GM23338 (cell line): ENCODE measurements around the gene HGFAC. TPM values are rescaled to one million over a fixed set of nuclear protein-coding genes. Genes with fewer than 3 reads are reported as not detected.

Source experiments
- ATAC-seq: fragments of 200-7000 bp; cut with Tn5 transposase; 3 replicates; pipeline ENCODE4 v1.9.1; 2020
- DNase-seq: peaks from one replicate; pipeline ENCODE4 v3.0.0-alpha.2; 2015; ENCODE audit warnings: low spot score
- H2AFZ ChIP-seq: fragments of 200-600 bp; sonication (generic); 2 replicates; pipeline ENCODE4 v1.8.0; 2016; ENCODE audit warnings: antibody characterized with exemption, mild to moderate bottlenecking, moderate library complexity
- H3F3A ChIP-seq: fragments of 200-600 bp; sonication (generic); replicated peaks from 2 replicates; pipeline ENCODE4 v1.8.0; 2017; ENCODE audit warnings: antibody characterized with exemption, mixed run types, low read depth
- H3K27ac ChIP-seq: fragments of 200-600 bp; sonication (generic); 2 replicates; pipeline ENCODE4 v1.6.1; 2016; ENCODE audit warnings: low read depth
- H3K27me3 ChIP-seq: fragments of 200-600 bp; sonication (generic); 2 replicates; pipeline ENCODE4 v1.8.0; 2016; ENCODE audit warnings: mild to moderate bottlenecking, mixed run types, moderate library complexity; ENCODE audit not compliant: insufficient read depth
- H3K36me3 ChIP-seq: fragments of 200-600 bp; sonication (generic); 2 replicates; pipeline ENCODE4 v1.8.0; 2016; ENCODE audit warnings: mild to moderate bottlenecking; ENCODE audit not compliant: insufficient read depth
- H3K4me1 ChIP-seq: fragments of 200-600 bp; sonication (generic); 2 replicates; pipeline ENCODE4 v1.8.0; 2016; ENCODE audit warnings: mild to moderate bottlenecking, moderate library complexity; ENCODE audit not compliant: insufficient read depth
- H3K4me2 ChIP-seq: fragments of 200-600 bp; sonication (generic); 2 replicates; pipeline ENCODE4 v1.7.1; 2017; ENCODE audit warnings: mixed run types
- H3K4me3 ChIP-seq: fragments of 200-600 bp; sonication (generic); 2 replicates; pipeline ENCODE4 v1.6.1; 2016; ENCODE audit warnings: mixed run types
- H3K79me2 ChIP-seq: fragments of 200-600 bp; sonication (generic); replicated peaks from 2 replicates; pipeline ENCODE4 v1.8.0; 2017; ENCODE audit warnings: mild to moderate bottlenecking; ENCODE audit not compliant: insufficient read depth
- H3K9me2 ChIP-seq: fragments of 200-600 bp; sonication (generic); 2 replicates; pipeline ENCODE4 v1.8.0; 2017; ENCODE audit not compliant: insufficient read depth
- H4K20me1 ChIP-seq: fragments of 200-600 bp; sonication (generic); replicated peaks from 2 replicates; pipeline ENCODE4 v1.8.0; 2017; ENCODE audit warnings: mild to moderate bottlenecking; ENCODE audit not compliant: insufficient read depth
- H3K27ac Mint-ChIP-seq: 2 replicates; pipeline ENCODE4 v1.8.0; 2020; ENCODE audit warnings: inconsistent platforms, mild to moderate bottlenecking, moderate library complexity, mixed read lengths
- H3K27me3 Mint-ChIP-seq: 3 replicates; pipeline ENCODE4 v1.8.0; 2022; ENCODE audit warnings: low read depth, mild to moderate bottlenecking, moderate library complexity, mixed read lengths, inconsistent platforms; ENCODE audit not compliant: insufficient read depth, poor library complexity
- H3K36me3 Mint-ChIP-seq: 3 replicates; pipeline ENCODE4 v1.8.0; 2021; ENCODE audit warnings: low read depth, mild to moderate bottlenecking, inconsistent platforms, moderate library complexity, mixed read lengths
- H3K4me1 Mint-ChIP-seq: 3 replicates; pipeline ENCODE4 v1.8.0; 2020; ENCODE audit warnings: mild to moderate bottlenecking, inconsistent platforms, mixed read lengths
- H3K4me3 Mint-ChIP-seq: 3 replicates; pipeline ENCODE4 v1.8.0; 2021; ENCODE audit warnings: moderate library complexity, mild to moderate bottlenecking, inconsistent platforms, mixed read lengths
- H3K9me3 Mint-ChIP-seq: 3 replicates; pipeline ENCODE4 v1.8.0; 2020; ENCODE audit warnings: moderate library complexity, mild to moderate bottlenecking, inconsistent platforms, mixed read lengths
- CREB1 ChIP-seq: fragments of 250-450 bp; sonication (Bioruptor Pico); IDR thresholded peaks from 2 replicates; pipeline ENCODE4 v1.5.0; 2020; ENCODE audit warnings: low read depth, mild to moderate bottlenecking, moderate library complexity
- EZH2 ChIP-seq: fragments of 200-600 bp; sonication (generic); IDR thresholded peaks from one replicate; pipeline ENCODE4 v1.8.0; 2017; ENCODE audit warnings: antibody characterized with exemption, mild to moderate bottlenecking, low read depth; ENCODE audit not compliant: unreplicated experiment
- EZH2phosphoT487 ChIP-seq: fragments of 200-600 bp; sonication (generic); IDR thresholded peaks from one replicate; pipeline ENCODE4 v1.8.1; 2018; ENCODE audit warnings: antibody characterized with exemption; ENCODE audit not compliant: unreplicated experiment
- JUNB ChIP-seq: IDR thresholded peaks from one replicate; pipeline ENCODE4 v1.6.1; 2016; ENCODE audit warnings: antibody characterized with exemption; ENCODE audit not compliant: unreplicated experiment
- NANOG ChIP-seq: IDR thresholded peaks from 2 replicates; pipeline ENCODE4 v1.6.1; 2016; ENCODE audit warnings: antibody characterized with exemption, borderline replicate concordance
- POLR2AphosphoS5 ChIP-seq: IDR thresholded peaks from 2 replicates; pipeline ENCODE4 v1.6.1; 2016; ENCODE audit warnings: antibody characterized with exemption, low read depth
- STAT1 ChIP-seq: IDR thresholded peaks from one replicate; pipeline ENCODE4 v1.6.1; 2016; ENCODE audit warnings: antibody characterized with exemption; ENCODE audit not compliant: unreplicated experiment
- ZNF114 ChIP-seq: fragments of 250-450 bp; sonication (Bioruptor Pico); IDR thresholded peaks from 2 replicates; pipeline ENCODE4 v1.5.0; 2020; ENCODE audit warnings: mild to moderate bottlenecking, moderate library complexity
- ZNF331 ChIP-seq: fragments of 250-450 bp; sonication (Bioruptor Pico); IDR thresholded peaks from 2 replicates; pipeline ENCODE4 v1.5.0; 2020; ENCODE audit warnings: low read depth, mild to moderate bottlenecking, moderate library complexity
- polyA plus RNA-seq: library from polyadenylated mRNA; unstranded; fragments of >200 nt; fragmentation: Nextera tagmentation; extraction: Ambion mirVana; gene quantifications from 2 replicates; pipeline ENCODE4 v1.2.1, GENCODE V29; 2016
- total RNA-seq: library from RNA; depleted of rRNA; stranded (reverse); fragments of >200 nt; shearing (Covaris generic); gene quantifications from 2 replicates; pipeline ENCODE4 v1.2.3, GENCODE V29; 2014
- TF ChIP-seq, protein P1 (sequence below): fragments of 250-450 bp; sonication (Bioruptor Pico); IDR thresholded peaks from 2 replicates; pipeline ENCODE4 v1.5.0; 2020; ENCODE audit warnings: mild to moderate bottlenecking, moderate library complexity
- TF ChIP-seq, protein P2 (sequence below): IDR thresholded peaks from one replicate; pipeline ENCODE4 v1.6.1; 2018; ENCODE audit warnings: antibody characterized with exemption; ENCODE audit not compliant: unreplicated experiment
- TF ChIP-seq, protein P3 (sequence below), 2 experiments: fragments of 200-600 bp in 1 of 2; sonication (generic) in 1 of 2; conservative IDR thresholded peaks; 2 replicates each; pipeline versions ENCODE4 v1.5.1 to v1.6.1; 2016 to 2017; ENCODE audit warnings: antibody characterized with exemption in 2 of 2, low read depth in 2 of 2, mild to moderate bottlenecking in 2 of 2, moderate library complexity in 1 of 2
- TF ChIP-seq, protein P4 (sequence below): IDR thresholded peaks from 2 replicates; pipeline ENCODE4 v1.6.1; 2016; ENCODE audit warnings: antibody characterized with exemption

HGFAC gene
- total and polyA plus RNA-seq, 2 experiments from 2014 or later = 0.94 TPM; not detected in 1

DNA sequence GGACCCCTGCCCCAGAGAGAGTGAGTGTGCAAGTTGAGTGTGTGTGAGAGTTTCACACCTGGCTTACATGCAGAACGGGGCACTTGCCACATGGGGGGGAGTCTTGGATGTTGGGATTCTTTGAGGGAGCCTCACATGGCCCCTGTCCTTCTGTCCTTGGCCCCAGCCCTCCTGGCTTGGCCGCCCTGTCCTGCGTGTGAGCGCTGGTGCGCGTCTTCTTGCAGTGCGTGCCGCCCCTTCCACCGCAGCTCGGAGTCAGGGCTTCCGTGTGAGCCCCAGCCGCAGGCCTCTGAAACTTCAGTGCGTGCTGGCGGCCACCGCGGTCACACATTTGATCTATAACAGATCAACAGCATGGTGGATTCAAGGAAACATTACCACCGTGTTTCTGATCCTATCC is 30.1 kb upstream of the HGFAC start:
- Mint-ChIP-seq H3K4me1 (peaks cover 8% of the 10 kb centered on the region), H3K36me3 (no peaks in the 10 kb centered on the region), H3K27me3 (no peaks in the 10 kb centered on the region), H3K4me3 (no peak overlapping the region), H3K9me3 (no peaks in the 10 kb centered on the region), H3K27ac (no peak overlapping the region)
- TF ChIP-seq, protein P1, sequence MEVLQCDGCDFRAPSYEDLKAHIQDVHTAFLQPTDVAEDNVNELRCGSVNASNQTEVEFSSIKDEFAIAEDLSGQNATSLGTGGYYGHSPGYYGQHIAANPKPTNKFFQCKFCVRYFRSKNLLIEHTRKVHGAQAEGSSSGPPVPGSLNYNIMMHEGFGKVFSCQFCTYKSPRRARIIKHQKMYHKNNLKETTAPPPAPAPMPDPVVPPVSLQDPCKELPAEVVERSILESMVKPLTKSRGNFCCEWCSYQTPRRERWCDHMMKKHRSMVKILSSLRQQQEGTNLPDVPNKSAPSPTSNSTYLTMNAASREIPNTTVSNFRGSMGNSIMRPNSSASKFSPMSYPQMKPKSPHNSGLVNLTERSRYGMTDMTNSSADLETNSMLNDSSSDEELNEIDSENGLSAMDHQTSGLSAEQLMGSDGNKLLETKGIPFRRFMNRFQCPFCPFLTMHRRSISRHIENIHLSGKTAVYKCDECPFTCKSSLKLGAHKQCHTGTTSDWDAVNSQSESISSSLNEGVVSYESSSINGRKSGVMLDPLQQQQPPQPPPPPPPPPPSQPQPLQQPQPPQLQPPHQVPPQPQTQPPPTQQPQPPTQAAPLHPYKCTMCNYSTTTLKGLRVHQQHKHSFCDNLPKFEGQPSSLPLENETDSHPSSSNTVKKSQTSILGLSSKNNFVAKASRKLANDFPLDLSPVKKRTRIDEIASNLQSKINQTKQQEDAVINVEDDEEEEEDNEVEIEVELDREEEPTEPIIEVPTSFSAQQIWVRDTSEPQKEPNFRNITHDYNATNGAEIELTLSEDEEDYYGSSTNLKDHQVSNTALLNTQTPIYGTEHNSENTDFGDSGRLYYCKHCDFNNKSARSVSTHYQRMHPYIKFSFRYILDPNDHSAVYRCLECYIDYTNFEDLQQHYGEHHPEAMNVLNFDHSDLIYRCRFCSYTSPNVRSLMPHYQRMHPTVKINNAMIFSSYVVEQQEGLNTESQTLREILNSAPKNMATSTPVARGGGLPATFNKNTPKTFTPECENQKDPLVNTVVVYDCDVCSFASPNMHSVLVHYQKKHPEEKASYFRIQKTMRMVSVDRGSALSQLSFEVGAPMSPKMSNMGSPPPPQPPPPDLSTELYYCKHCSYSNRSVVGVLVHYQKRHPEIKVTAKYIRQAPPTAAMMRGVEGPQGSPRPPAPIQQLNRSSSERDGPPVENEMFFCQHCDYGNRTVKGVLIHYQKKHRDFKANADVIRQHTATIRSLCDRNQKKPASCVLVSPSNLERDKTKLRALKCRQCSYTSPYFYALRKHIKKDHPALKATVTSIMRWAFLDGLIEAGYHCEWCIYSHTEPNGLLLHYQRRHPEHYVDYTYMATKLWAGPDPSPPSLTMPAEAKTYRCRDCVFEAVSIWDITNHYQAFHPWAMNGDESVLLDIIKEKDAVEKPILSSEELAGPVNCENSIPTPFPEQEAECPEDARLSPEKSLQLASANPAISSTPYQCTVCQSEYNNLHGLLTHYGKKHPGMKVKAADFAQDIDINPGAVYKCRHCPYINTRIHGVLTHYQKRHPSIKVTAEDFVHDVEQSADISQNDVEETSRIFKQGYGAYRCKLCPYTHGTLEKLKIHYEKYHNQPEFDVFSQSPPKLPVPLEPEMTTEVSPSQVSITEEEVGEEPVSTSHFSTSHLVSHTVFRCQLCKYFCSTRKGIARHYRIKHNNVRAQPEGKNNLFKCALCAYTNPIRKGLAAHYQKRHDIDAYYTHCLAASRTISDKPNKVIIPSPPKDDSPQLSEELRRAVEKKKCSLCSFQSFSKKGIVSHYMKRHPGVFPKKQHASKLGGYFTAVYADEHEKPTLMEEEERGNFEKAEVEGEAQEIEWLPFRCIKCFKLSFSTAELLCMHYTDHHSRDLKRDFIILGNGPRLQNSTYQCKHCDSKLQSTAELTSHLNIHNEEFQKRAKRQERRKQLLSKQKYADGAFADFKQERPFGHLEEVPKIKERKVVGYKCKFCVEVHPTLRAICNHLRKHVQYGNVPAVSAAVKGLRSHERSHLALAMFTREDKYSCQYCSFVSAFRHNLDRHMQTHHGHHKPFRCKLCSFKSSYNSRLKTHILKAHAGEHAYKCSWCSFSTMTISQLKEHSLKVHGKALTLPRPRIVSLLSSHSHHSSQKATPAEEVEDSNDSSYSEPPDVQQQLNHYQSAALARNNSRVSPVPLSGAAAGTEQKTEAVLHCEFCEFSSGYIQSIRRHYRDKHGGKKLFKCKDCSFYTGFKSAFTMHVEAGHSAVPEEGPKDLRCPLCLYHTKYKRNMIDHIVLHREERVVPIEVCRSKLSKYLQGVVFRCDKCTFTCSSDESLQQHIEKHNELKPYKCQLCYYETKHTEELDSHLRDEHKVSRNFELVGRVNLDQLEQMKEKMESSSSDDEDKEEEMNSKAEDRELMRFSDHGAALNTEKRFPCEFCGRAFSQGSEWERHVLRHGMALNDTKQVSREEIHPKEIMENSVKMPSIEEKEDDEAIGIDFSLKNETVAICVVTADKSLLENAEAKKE (CRISPR knock-in tag) = no peak
- TF ChIP-seq, protein P2, sequence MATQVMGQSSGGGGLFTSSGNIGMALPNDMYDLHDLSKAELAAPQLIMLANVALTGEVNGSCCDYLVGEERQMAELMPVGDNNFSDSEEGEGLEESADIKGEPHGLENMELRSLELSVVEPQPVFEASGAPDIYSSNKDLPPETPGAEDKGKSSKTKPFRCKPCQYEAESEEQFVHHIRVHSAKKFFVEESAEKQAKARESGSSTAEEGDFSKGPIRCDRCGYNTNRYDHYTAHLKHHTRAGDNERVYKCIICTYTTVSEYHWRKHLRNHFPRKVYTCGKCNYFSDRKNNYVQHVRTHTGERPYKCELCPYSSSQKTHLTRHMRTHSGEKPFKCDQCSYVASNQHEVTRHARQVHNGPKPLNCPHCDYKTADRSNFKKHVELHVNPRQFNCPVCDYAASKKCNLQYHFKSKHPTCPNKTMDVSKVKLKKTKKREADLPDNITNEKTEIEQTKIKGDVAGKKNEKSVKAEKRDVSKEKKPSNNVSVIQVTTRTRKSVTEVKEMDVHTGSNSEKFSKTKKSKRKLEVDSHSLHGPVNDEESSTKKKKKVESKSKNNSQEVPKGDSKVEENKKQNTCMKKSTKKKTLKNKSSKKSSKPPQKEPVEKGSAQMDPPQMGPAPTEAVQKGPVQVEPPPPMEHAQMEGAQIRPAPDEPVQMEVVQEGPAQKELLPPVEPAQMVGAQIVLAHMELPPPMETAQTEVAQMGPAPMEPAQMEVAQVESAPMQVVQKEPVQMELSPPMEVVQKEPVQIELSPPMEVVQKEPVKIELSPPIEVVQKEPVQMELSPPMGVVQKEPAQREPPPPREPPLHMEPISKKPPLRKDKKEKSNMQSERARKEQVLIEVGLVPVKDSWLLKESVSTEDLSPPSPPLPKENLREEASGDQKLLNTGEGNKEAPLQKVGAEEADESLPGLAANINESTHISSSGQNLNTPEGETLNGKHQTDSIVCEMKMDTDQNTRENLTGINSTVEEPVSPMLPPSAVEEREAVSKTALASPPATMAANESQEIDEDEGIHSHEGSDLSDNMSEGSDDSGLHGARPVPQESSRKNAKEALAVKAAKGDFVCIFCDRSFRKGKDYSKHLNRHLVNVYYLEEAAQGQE = no peak
- TF ChIP-seq STAT1 (no peak), ZNF114 (CRISPR knock-in tag) (no peak), JUNB (no peak), ZNF331 (CRISPR knock-in tag) (no peak), EZH2 (no peak), NANOG (no peak), POLR2AphosphoS5 (no peak), EZH2phosphoT487 (no peak), CREB1 (no peak)
- TF ChIP-seq, protein P3, sequence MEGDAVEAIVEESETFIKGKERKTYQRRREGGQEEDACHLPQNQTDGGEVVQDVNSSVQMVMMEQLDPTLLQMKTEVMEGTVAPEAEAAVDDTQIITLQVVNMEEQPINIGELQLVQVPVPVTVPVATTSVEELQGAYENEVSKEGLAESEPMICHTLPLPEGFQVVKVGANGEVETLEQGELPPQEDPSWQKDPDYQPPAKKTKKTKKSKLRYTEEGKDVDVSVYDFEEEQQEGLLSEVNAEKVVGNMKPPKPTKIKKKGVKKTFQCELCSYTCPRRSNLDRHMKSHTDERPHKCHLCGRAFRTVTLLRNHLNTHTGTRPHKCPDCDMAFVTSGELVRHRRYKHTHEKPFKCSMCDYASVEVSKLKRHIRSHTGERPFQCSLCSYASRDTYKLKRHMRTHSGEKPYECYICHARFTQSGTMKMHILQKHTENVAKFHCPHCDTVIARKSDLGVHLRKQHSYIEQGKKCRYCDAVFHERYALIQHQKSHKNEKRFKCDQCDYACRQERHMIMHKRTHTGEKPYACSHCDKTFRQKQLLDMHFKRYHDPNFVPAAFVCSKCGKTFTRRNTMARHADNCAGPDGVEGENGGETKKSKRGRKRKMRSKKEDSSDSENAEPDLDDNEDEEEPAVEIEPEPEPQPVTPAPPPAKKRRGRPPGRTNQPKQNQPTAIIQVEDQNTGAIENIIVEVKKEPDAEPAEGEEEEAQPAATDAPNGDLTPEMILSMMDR (conservative IDR thresholded peaks at IDR 0.05; ENCODE audit: low read depth in 2 of 2) = no peak
- TF ChIP-seq, protein P4, sequence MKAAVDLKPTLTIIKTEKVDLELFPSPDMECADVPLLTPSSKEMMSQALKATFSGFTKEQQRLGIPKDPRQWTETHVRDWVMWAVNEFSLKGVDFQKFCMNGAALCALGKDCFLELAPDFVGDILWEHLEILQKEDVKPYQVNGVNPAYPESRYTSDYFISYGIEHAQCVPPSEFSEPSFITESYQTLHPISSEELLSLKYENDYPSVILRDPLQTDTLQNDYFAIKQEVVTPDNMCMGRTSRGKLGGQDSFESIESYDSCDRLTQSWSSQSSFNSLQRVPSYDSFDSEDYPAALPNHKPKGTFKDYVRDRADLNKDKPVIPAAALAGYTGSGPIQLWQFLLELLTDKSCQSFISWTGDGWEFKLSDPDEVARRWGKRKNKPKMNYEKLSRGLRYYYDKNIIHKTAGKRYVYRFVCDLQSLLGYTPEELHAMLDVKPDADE = no peak
- Histone ChIP-seq H3K27ac (no peak overlapping the region), H3K4me1 (no peaks in the 10 kb centered on the region), H4K20me1 (no peaks in the 10 kb centered on the region), H2AFZ (no peak overlapping the region), H3K4me3 (no peak overlapping the region), H3K9me2 (no peaks in the 10 kb centered on the region), H3K27me3 (no peaks in the 10 kb centered on the region), H3K36me3 (no peaks in the 10 kb centered on the region), H3F3A (no peaks in the 10 kb centered on the region), H3K79me2 (no peaks in the 10 kb centered on the region), H3K4me2 (no peak overlapping the region)
- DNase-seq (no peak), ATAC-seq (no peak)
